ENCODE data around the gene TMEM98. TPM values are rescaled to one million over a fixed set of nuclear protein-coding genes. Genes with fewer than 3 reads are reported as not detected.

TMEM98 gene
- total and polyA plus RNA-seq, 2 of the 4 experiments (the other 2 are of a cell fraction): 173 to 195 TPM

GRCh38 chr17:32926183-32926582 is 1.8 kb upstream of the TMEM98 start:
- Histone ChIP-seq H3K18ac (ENCODE audit: low read depth, low read length) (no peak overlapping the region), H4K8ac (ENCODE audit: low read depth in 2 of 2, low read length in 2 of 2) (no peak overlapping the region), H2BK20ac (ENCODE audit: low read depth, low read length) (no peak overlapping the region), H3K23ac (ENCODE audit: low read depth, low read length) (no peak overlapping the region), H3K27ac (ENCODE audit: insufficient read depth, low read length) (no peak overlapping the region), H3K9me3 (ENCODE audit: control insufficient read depth, insufficient read depth, low read length) (no peaks in the 10 kb centered on the region), H3K36me3 (ENCODE audit: control insufficient read depth, insufficient read depth, low read length) (peaks cover under 1% of the 10 kb centered on the region), H3K27me3 (ENCODE audit: control insufficient read depth, insufficient read depth, low read length) (no peaks in the 10 kb centered on the region), H4K91ac (ENCODE audit: insufficient read depth, low read depth, low read length) (no peak overlapping the region), H3K9me1 (ENCODE audit: insufficient read depth, low read length) (peaks cover 9% of the 10 kb centered on the region), H3K14ac (replicated peaks; ENCODE audit: low read depth, low read length) (no peak overlapping the region), H4K5ac (ENCODE audit: low read depth, low read length) (no peak overlapping the region), H2BK5ac (ENCODE audit: low read depth, low read length, poor library complexity, severe bottlenecking) (no peak overlapping the region), H3K4me1 (ENCODE audit: control insufficient read depth, insufficient read depth, low read length) (peaks cover 16% of the 10 kb centered on the region), H4K20me1 (ENCODE audit: insufficient read depth, low read length) (0 out of 2 replicates have a peak, but pooled peaks cover 5% of the 10 kb centered on the region), H2AFZ (replicated peaks; ENCODE audit: low read length, poor library complexity) (no peak overlapping the region), H2BK15ac (ENCODE audit: low read depth, low read length) (no peak overlapping the region), H3K4me2 (ENCODE audit: low read depth, low read length) (no peak overlapping the region), H3K9ac (ENCODE audit: low read depth, low read length) (no peak overlapping the region), H3K79me1 (ENCODE audit: low read depth in 1 of 2, low read length in 2 of 2) (peaks cover 11 to 32% of the 10 kb centered on the region in 2 experiments), H2BK120ac (ENCODE audit: low read depth, low read length) (no peak overlapping the region), H3K4me3 (ENCODE audit: insufficient read depth, low read depth, low read length) (no peak overlapping the region), H2AK9ac (replicated peaks; ENCODE audit: low read depth, low read length, poor library complexity) (no peak overlapping the region), H3K56ac (ENCODE audit: extremely low read depth, insufficient read depth, low read length) (no peak overlapping the region), H2AK5ac (ENCODE audit: low read depth, low read length) (no peak overlapping the region), H3K4ac (ENCODE audit: low read depth, low read length) (no peak overlapping the region)
- no peak for ATAC-seq (ENCODE audit: low read depth)
- POLR2A ChIA-PET (ENCODE audit: unreplicated experiment): no interaction called here
- no TSS peak for BruUV-seq (replicated peaks)
- 100% methylated on average over 1 of the region's 5 CpGs; no CpG with 5 or more reads in 1 of the 2 experiments for WGBS, 2 experiments (ENCODE audit: extremely low coverage in 2 of 2, insufficient read length in 1 of 2)
- dilution Hi-C loops (cut with HindIII; ENCODE audit: low sequenced_read_pairs, unreplicated experiment) (no loop called here), in situ Hi-C loops (cut with MboI; ENCODE audit: low sequenced_read_pairs) (no loop called here), intact Hi-C loops (cut with micrococcal nuclease) (loop anchor here (5.0 kb wide), 2 partner anchors 49 to 71 kb away; partner anchors contain the start of gene MYO1D)
- CTCF ChIA-PET: no interaction called here
- TF ChIP-seq BHLHE40 (IDR thresholded peaks at IDR 0.05; ENCODE audit: low read depth, low read length): no peak
- TF ChIP-seq CHD1 (IDR thresholded peaks at IDR 0.05; ENCODE audit: low read depth, low read length): no peak
- no peak for TF ChIP-seq ELK1 (IDR thresholded peaks at IDR 0.05; ENCODE audit: borderline replicate concordance, low read depth, low read length)
- no peak for TF ChIP-seq NFE2L2 (IDR thresholded peaks at IDR 0.05; ENCODE audit: low read depth, low read length)
- TF ChIP-seq CEBPB (IDR thresholded peaks at IDR 0.05; ENCODE audit: low read depth, low read length): no peak
- TF ChIP-seq, protein P1, sequence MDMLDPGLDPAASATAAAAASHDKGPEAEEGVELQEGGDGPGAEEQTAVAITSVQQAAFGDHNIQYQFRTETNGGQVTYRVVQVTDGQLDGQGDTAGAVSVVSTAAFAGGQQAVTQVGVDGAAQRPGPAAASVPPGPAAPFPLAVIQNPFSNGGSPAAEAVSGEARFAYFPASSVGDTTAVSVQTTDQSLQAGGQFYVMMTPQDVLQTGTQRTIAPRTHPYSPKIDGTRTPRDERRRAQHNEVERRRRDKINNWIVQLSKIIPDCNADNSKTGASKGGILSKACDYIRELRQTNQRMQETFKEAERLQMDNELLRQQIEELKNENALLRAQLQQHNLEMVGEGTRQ (IDR thresholded peaks at IDR 0.05; ENCODE audit: low read depth, low read length): no peak
- TF ChIP-seq FOS (IDR thresholded peaks at IDR 0.05; ENCODE audit: low read depth, low read length): no peak
- TF ChIP-seq POLR2A (IDR thresholded peaks at IDR 0.05; ENCODE audit: low read depth, low read length): no peak
- TF ChIP-seq MXI1 (IDR thresholded peaks at IDR 0.05; ENCODE audit: borderline replicate concordance, low read depth, low read length): no peak
- no peak for TF ChIP-seq RFX5 (IDR thresholded peaks at IDR 0.05; ENCODE audit: low read depth, low read length)
- no peak for TF ChIP-seq MAFK (IDR thresholded peaks at IDR 0.05; ENCODE audit: low read depth, low read length)
- no peak for TF ChIP-seq SMC3 (IDR thresholded peaks at IDR 0.05; ENCODE audit: low read depth, low read length)
- no peak for TF ChIP-seq MAZ (IDR thresholded peaks at IDR 0.05; ENCODE audit: borderline replicate concordance, low read depth, low read length)
- no peak for TF ChIP-seq RAD21 (IDR thresholded peaks at IDR 0.05; ENCODE audit: low read length)
- no peak for DNase-seq

Measured in IMR-90 (cell line).